NK-92 (cell line): ENCODE data around the gene KCNAB1.
"Not testable (repeated sequence)": the region's sequence is repeated elsewhere in the genome, so short reads cannot be mapped to it uniquely, and the experiment has no call there.

Source experiments
- DNase-seq: peaks from one replicate; lab custom pipeline; 2025; ENCODE audit not compliant: unreplicated experiment; lab: John Stamatoyannopoulos, UW

Gene KCNAB1

DNA sequence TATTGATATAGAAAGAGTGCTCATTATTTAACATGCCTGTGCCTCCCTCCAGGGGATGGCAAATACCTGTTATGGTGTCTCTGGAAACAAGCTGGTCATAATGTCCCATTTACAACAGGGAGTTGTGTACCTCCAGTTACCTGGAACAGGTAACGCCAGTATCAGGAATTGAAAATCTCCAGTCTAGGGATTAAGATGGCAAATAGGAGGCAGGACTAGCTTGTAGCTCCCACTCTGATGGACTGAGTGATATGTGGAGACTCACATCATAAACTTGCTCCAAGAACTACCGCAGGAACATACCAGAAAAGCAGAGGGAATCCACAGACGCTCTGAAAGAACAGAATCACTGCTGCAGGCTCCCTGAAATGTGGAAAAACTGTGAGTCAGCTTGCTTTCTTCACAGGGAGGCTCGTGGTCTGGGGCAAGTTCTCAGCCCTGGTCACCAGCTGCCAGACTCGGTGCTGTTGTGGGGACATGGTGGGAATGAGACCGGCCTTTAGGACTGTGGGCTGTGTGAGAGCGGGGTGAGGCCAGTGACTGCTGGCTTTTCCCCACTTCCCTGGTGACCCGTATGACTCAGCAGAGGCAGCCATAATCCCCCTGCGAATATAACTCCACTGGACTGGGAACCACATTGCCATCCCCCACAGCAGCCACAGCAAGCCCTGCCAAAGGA, 97.4 kb downstream of the KCNAB1 start:
- DNase-seq = no peak

GRCh38 chr3:156218353-156218744, 98.0 kb downstream of the KCNAB1 start:
- no peak for DNase-seq

DNA sequence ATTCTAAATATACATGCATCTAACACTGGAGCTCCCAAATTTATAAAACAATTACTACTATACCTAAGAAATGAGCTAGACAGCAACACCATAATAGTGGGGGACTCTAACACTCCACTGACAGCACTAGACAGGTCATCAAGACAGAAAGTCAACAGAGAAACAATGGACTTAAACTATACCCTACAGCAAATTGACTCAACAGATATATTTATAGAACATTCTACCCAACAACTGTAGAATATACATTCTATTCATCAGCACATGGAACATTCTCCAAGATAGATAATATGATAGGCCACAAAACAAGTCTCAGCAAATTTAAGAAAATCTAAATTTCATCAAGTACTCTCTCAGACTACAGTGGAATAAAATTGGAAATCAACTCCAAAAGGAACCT, 102.0 kb downstream of the KCNAB1 start:
- not testable (repeated sequence) for DNase-seq

GRCh38 chr3:156224046-156224445, 103.7 kb downstream of the KCNAB1 start:
- DNase-seq = not testable (repeated sequence)

GRCh38 chr3:156226676-156227420, 106.5 kb downstream of the KCNAB1 start:
- DNase-seq = no peak

- no peak for DNase-seq
Observed at GRCh38 chr3:156227704-156228103, 107.3 kb downstream of the KCNAB1 start.

- DNase-seq = no peak
Observed at GRCh38 chr3:156230278-156230900, 110.0 kb downstream of the KCNAB1 start.

- DNase-seq = not testable (repeated sequence)
Observed at GRCh38 chr3:156231221-156231620, 110.8 kb downstream of the KCNAB1 start.

DNA sequence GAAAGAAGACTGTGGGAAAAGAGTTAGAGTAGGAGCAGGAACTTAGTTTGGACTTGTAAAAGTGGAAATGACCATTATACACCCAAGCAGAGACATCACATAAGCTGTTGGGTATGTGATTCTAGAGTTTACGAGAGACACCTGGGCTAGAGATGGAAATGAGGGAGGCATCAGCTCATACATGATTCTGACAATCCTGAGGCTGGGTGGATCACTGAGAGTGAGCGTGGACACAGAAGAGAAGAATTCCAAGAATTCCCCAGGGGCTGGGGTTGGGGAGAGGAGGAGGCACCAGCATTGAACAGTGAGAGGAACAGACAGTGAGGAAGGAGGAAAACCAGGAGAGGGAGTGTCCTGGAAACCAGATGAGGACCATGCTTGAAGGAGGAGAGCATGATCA, 113.5 kb downstream of the KCNAB1 start:
- DNase-seq = no peak

- no peak for DNase-seq
Observed at GRCh38 chr3:156236556-156237260, 116.3 kb downstream of the KCNAB1 start.

DNA sequence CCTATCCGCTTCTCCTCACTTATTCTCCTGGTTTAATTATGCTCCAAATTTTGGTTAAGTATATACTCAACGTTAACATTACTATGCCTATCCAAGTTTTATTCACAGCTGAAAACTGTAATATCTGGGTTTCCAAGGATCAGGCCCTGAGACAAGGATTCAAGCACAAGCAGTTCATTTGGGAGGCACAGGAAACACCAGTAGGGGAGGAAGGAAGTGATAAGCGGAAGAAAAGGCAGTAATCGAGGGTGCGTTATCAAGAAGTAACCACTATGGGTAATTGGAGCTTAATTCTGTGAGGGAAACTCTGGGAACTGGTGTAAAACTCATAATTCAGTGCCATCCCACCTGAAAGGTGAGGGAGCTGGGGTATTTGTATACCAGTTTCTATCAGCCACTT, 120.3 kb downstream of the KCNAB1 start:
- no peak for DNase-seq

GRCh38 chr3:156246961-156247725, 126.8 kb downstream of the KCNAB1 start:
- no peak for DNase-seq

DNA sequence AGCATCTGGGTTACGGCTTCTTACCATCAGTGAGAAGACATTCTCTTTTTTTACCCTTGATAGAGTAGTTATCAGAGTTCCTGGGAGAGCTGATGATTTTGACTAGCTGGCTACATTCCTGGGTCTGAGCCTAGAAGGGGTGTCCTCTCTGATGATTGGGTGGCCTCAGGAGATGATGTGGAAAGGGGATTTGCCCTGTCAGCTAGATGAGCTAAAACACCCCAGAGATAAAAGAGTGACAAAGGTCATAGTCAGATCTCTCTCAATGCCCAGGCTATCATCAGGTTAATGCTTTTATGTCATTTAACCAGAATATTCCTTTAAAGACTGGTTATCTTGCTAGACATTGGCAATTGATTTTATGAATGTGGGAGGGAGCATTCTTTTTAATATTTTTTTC, 130.2 kb downstream of the KCNAB1 start:
- DNase-seq = no peak

DNA sequence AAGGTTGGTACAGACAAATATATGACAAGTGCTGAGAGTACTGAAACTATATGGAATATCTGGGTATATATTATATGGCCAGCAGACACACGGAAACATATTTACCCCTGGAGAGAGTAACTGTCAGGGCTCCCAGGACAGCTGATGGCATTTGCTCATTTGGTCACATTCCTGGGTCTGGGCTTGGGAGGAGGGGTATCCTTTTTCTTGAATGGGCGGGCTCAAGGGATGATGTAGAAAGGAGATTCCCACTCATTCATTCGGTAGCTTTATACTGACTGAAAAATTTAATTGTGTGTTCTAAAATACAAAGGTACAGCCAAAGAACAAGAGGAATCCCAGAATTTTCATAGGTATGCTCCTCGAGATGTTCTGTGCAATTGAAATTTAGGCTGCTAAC, 131.0 kb downstream of the KCNAB1 start:
- DNase-seq = no peak

- DNase-seq = no peak
Observed at GRCh38 chr3:156252656-156253055, 132.3 kb downstream of the KCNAB1 start.

DNA sequence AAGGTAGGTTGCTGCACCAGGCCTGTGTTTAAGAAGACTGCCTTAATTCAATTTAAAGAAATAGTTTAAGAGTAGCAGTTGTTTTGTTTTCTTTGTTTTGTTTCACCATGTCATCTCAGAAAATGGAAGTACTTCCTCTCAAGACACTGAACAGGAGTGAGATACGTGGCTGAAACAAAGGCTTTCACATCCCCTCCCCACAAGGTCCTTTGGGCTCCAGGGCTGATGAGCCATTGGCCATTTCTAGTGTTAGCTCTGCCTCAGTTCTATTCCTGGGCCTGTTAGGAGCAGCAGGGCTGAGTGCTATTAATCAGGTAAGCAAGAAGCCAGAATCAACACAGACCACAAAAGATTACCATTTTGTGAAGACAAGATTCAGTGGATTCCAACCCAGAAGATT, 132.8 kb downstream of the KCNAB1 start:
- no peak for DNase-seq

- no peak for DNase-seq
Observed at GRCh38 chr3:156256256-156256655, 135.9 kb downstream of the KCNAB1 start.

- DNase-seq = no peak
Observed at GRCh38 chr3:156256945-156257344, 136.6 kb downstream of the KCNAB1 start.

GRCh38 chr3:156258301-156258700, 137.9 kb downstream of the KCNAB1 start:
- DNase-seq = no peak

DNA sequence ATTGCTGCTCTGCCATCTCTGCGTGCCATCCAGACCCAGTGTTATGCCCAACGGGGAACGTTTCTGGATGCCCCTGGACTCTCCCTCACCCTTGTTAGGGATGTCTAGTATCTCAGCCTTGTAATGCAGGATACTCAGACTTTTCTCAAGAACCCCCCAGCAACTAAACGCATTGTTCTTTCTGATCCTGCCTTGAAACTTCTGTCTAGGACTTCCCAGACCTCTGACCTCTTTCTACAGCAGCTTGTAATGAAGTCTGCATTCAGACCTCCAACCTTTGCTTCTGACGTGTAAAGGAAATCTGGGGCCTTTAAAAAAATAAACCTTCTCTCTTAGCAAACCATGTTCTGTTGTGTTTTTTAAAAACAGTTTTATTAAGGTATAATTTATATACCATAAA, 139.5 kb downstream of the KCNAB1 start:
- DNase-seq = no peak

GRCh38 chr3:156260331-156260730, 140.0 kb downstream of the KCNAB1 start:
- no peak for DNase-seq
